K562 (cell line): ENCODE results near the gene SNX1. TPM values are rescaled to one million over a fixed set of nuclear protein-coding genes. Genes with fewer than 3 reads are reported as not detected.

Source experiments
- ATAC-seq: fragments of 200-7000 bp; cut with Tn5 transposase; 3 replicates; pipeline ENCODE4 v1.9.1; 2020; ENCODE audit warnings: moderate library complexity
- BruUV-seq: library from RNA; stranded (reverse); fragments of 400-500 nt; replicated peaks from 2 replicates; lab custom pipeline; 2021; lab: Mats Ljungman, UMichigan
- CTCF ChIA-PET: fragments of 300-600 bp; formaldehyde crosslinking; extraction: SDS; loops from one replicate; lab custom pipeline; 2021; ENCODE audit warnings: low intra/inter-chr PET ratio; lab: Yijun Ruan, JAX
- POLR2A ChIA-PET: fragments of 300-600, 350-650 bp; sonication (Branson Sonifier 250); formaldehyde crosslinking; extraction: SDS; loops from one replicate; lab custom pipeline; 2021; ENCODE audit warnings: antibody characterized with exemption, inconsistent platforms; lab: Yijun Ruan, JAX
- DNase-seq, 4 experiments: peaks; one replicate each; pipeline versions ENCODE4 v3.0.0 to v3.0.0-alpha.2; 2011 to 2018; ENCODE audit warnings: low spot score in 3 of 4, mixed read lengths in 3 of 4; ENCODE audit errors: extremely low read depth in 1 of 4
- FAIRE-seq: peaks from 2 replicates; lab custom pipeline; 2011; peaks lifted over from hg19 to GRCh38; lab: Jason Lieb, UNC
- H2AFZ ChIP-seq: 2 replicates; pipeline ENCODE4 v1.6.0; 2011; ENCODE audit warnings: low read depth, low read length, control low read depth, inconsistent platforms
- H3K27ac ChIP-seq: fragments of 200-600 bp; 3 replicates; pipeline ENCODE4 v1.8.0; 2011; ENCODE audit warnings: low read depth, mild to moderate bottlenecking, control low read depth, inconsistent platforms, low read length, moderate library complexity, mixed read lengths; ENCODE audit errors: extremely low read depth
- H3K27me3 ChIP-seq, 2 experiments: fragments of 300-600 bp in 1 of 2; 2 replicates in 1 of 2; 3 replicates in 1 of 2; pipeline versions ENCODE4 v1.6.0 to v1.8.0; 2011; ENCODE audit warnings: inconsistent platforms in 2 of 2, low read length in 2 of 2, mild to moderate bottlenecking in 1 of 2, mixed read lengths in 1 of 2, moderate library complexity in 1 of 2; ENCODE audit not compliant: control insufficient read depth in 2 of 2, insufficient read depth in 2 of 2
- H3K36me3 ChIP-seq: fragments of 300-600 bp; 3 replicates; pipeline ENCODE4 v1.8.0; 2011; ENCODE audit warnings: mild to moderate bottlenecking, low read length, inconsistent platforms; ENCODE audit not compliant: control insufficient read depth, insufficient read depth
- H3K4me1 ChIP-seq, 2 experiments: fragments of 200-600 bp in 1 of 2; replicated peaks in 1 of 2; 2 replicates in 1 of 2; 3 replicates in 1 of 2; pipeline versions ENCODE4 v1.5.1 to v1.8.0; 2011; ENCODE audit warnings: inconsistent platforms in 2 of 2, low read length in 2 of 2, mild to moderate bottlenecking in 1 of 2, mixed read lengths in 1 of 2, moderate library complexity in 1 of 2; ENCODE audit not compliant: control insufficient read depth in 2 of 2, insufficient read depth in 2 of 2
- H3K4me2 ChIP-seq: 2 replicates; pipeline ENCODE4 v1.6.1; 2011; ENCODE audit warnings: low read length, control low read depth, inconsistent platforms, mixed read lengths; ENCODE audit not compliant: insufficient read depth
- H3K4me3 ChIP-seq: fragments of 200-600 bp; sonication (generic), shearing (Covaris generic); 2 replicates; pipeline ENCODE4 v1.5.1; 2016; ENCODE audit warnings: control low read depth, inconsistent platforms
- H3K79me2 ChIP-seq: fragments of 200-600 bp; 3 replicates; pipeline ENCODE4 v1.8.0; 2011; ENCODE audit warnings: low read length, inconsistent platforms; ENCODE audit not compliant: control insufficient read depth, insufficient read depth
- H3K9ac ChIP-seq, 2 experiments: 2 replicates each; pipeline versions ENCODE4 v1.6.0 to v1.6.1; 2011; ENCODE audit warnings: low read depth in 2 of 2, low read length in 2 of 2, control low read depth in 1 of 2, inconsistent platforms in 1 of 2, mild to moderate bottlenecking in 1 of 2, mixed read lengths in 1 of 2; ENCODE audit not compliant: insufficient read depth in 1 of 2
- H3K9me1 ChIP-seq: one replicate; pipeline ENCODE4 v1.6.0; 2011; ENCODE audit warnings: inconsistent platforms, mild to moderate bottlenecking, low read length, moderate library complexity; ENCODE audit not compliant: control insufficient read depth, insufficient read depth
- H3K9me3 ChIP-seq: replicated peaks from 2 replicates; pipeline ENCODE4 v1.5.1; 2011; ENCODE audit warnings: low read depth, low read length, inconsistent platforms; ENCODE audit not compliant: control insufficient read depth, insufficient read depth
- H4K20me1 ChIP-seq: replicated peaks from 2 replicates; pipeline ENCODE4 v1.6.1; 2011; ENCODE audit warnings: low read length, inconsistent platforms, mixed read lengths; ENCODE audit not compliant: control insufficient read depth, insufficient read depth
- FUS ChIP-seq: fragments of 200-400 bp; formaldehyde crosslinking; optimal IDR thresholded peaks from 2 replicates; pipeline ENCODE3; 2017; ENCODE audit warnings: low read depth, low read length
- POLR2G ChIP-seq: fragments of 200-400 bp; formaldehyde crosslinking; IDR thresholded peaks from 2 replicates; pipeline ENCODE4 v1.6.1; 2017; ENCODE audit warnings: low read depth, mild to moderate bottlenecking, antibody characterized with exemption, low read length, moderate library complexity
- SIN3A ChIP-seq, 2 experiments: fragments of 150-350 bp in 1 of 2; IDR thresholded peaks; 2 replicates each; pipeline ENCODE4 v1.6.1; 2011 to 2016; ENCODE audit warnings: borderline replicate concordance in 2 of 2, low read depth in 2 of 2, low read length in 2 of 2, mild to moderate bottlenecking in 2 of 2, moderate library complexity in 2 of 2; ENCODE audit not compliant: control insufficient read depth in 1 of 2
- SUPT5H ChIP-seq: fragments of 450-650 bp; IDR thresholded peaks from 2 replicates; pipeline ENCODE4 v1.6.1; 2016
- ZNF79 ChIP-seq: fragments of 250-450 bp; sonication (Bioruptor Pico); IDR thresholded peaks from 2 replicates; pipeline ENCODE4 v1.4.0; 2020; ENCODE audit warnings: low read depth, mild to moderate bottlenecking, moderate library complexity
- WGBS: fragments of 100-300 bp; shearing (Covaris generic); methylation state at CpG from one replicate; pipeline ENCODE4 v1.1.6; 2016; ENCODE audit warnings: low coverage, mixed read lengths; ENCODE audit not compliant: insufficient coverage; ENCODE audit errors: missing lambda C conversion rate; 5-methylcytosine and 5-hydroxymethylcytosine counted together
- in situ Hi-C: fragments of 300-500 bp; cut with MboI; formaldehyde crosslinking; loops from 4 replicates; pipeline ENCODE4 v1.15.0; 2018; ENCODE audit warnings: inconsistent platforms, mixed read lengths
- intact Hi-C: fragments of 100-400 bp; cut with micrococcal nuclease; formaldehyde crosslinking; loops from 2 replicates; pipeline ENCODE4 v1.14.2; 2022
- polyA plus RNA-seq, 8 experiments: library from polyadenylated mRNA; depleted of rRNA in 4 of 8; stranded (reverse) in 5 of 8; unstranded in 3 of 8; fragments of >200 nt; fragmentation: Nextera tagmentation in 2 of 8; fragmentation: Illumina TruSeq in 1 of 8; extraction: Ambion mirVana in 2 of 8; extraction: Trizol in 1 of 8; gene quantifications; 2 replicates each; pipeline versions ENCODE4 v1.2.1 to v1.2.3, GENCODE V29; 2011 to 2014; ENCODE audit warnings: inconsistent platforms in 1 of 8, missing spikeins in 1 of 8
- total RNA-seq, 7 experiments: library from RNA; depleted of rRNA in 6 of 7; stranded (reverse); fragments of >200 nt in 6 of 7; fragmentation: Illumina TruSeq in 2 of 7; extraction: Trizol in 2 of 7; gene quantifications; 2 replicates each; pipeline versions ENCODE4 v1.2.1 to v1.2.3, GENCODE V29; 2011 to 2021; ENCODE audit warnings: low replicate concordance in 1 of 7
- TF ChIP-seq, protein P1 (sequence below), 3 experiments: IDR thresholded peaks in 2 of 3; conservative IDR thresholded peaks in 1 of 3; 2 replicates each; pipeline ENCODE4 v1.5.1; 2011 to 2012; ENCODE audit warnings: low read length in 3 of 3, mild to moderate bottlenecking in 3 of 3, control low read depth in 2 of 3, improper control_type of control experiment in 1 of 3, inconsistent platforms in 1 of 3, low read depth in 1 of 3, mixed read lengths in 1 of 3, moderate library complexity in 1 of 3; ENCODE audit not compliant: insufficient read depth in 2 of 3
- TF ChIP-seq, protein P2 (sequence below): sonication (generic); formaldehyde crosslinking; IDR thresholded peaks from 2 replicates; pipeline ENCODE4 v1.8.0; 2022; ENCODE audit warnings: missing genetic modification reagents, mild to moderate bottlenecking, moderate library complexity, borderline replicate concordance

Gene SNX1
- total and polyA plus RNA-seq, 9 of the 15 experiments (the other 6 are each of a cell fraction or from before 2014, with no cell fraction given): 11.0 to 105 (median 59.9) TPM

DNA sequence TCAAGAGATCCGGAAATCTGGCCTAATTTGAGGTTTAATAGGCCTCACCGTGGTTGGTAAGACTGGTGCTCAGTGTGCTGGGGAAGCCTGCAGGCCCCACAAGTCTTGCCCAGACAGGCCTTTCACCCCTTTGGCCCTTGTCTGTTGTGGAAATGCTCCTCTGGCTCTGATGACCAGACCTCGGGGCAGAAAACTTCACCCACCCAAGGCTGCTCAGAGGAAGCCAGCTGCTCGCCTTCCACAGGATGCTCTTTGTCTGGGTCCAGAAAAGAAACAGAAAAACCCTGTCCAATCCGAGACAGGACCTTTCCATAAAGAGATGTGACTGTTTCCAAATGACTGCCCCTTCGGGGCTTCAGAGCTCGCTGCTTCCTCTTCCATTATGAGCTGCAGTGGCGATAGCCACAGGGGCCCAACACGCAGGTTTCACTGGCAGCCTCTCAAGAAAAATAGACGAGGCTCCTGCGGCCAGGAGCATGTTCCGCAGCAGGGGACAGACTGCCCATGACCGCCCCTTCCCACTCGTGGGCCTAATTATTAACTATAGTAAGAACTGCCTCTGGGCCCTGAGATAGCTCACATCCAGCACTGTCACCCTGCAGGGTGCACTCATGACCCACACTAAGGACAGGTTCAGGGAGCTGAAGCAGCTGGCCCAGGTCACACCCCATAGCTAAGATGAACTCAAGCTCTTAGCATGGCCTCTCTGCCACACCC lies 48.9 kb downstream of the SNX1 start:
- Histone ChIP-seq H4K20me1 (peaks cover 15% of the 10 kb centered on the region; the same call in 1 of the 2 replicates), H3K4me3 (no peak overlapping the region), H3K9me1 (no peaks in the 10 kb centered on the region), H3K4me2 (no peak overlapping the region), H3K9ac (peak overlapping the region in 1 of 2 experiments; percentile 65; a peak in 2 of 4 replicates), H3K36me3 (peaks cover 32% of the 10 kb centered on the region), H3K27ac (no peak overlapping the region), H3K27me3 (no peaks in the 10 kb centered on the region)
- ChIA-PET CTCF (no interaction called here), POLR2A (interaction anchor here (1.1 to 6.1 kb wide), 2 partner anchors 9 to 12 kb away, joined by 5 to 34 read pairs; no protein-coding TSS in a partner anchor)
- BruUV-seq: no TSS peak
- WGBS: 84% methylated on average over 14 of the region's 14 CpGs
- in situ Hi-C loops: no loop called here
- TF ChIP-seq SUPT5H (peak; percentile 27; the same call in 1 of the 2 replicates), SIN3A (IDR thresholded peaks at IDR 0.05; ENCODE audit: borderline replicate concordance in 2 of 2, control insufficient read depth in 1 of 2, low read depth in 2 of 2, low read length in 2 of 2) (0 out of 4 replicates have a peak, but pooled peaks of 1 of the 2 experiments have one; percentile 44), FUS (no peak), ZNF79 (CRISPR knock-in tag) (no peak), POLR2G (peak; percentile 8; the same call in 1 of the 2 replicates)
- TF ChIP-seq, protein P1, sequence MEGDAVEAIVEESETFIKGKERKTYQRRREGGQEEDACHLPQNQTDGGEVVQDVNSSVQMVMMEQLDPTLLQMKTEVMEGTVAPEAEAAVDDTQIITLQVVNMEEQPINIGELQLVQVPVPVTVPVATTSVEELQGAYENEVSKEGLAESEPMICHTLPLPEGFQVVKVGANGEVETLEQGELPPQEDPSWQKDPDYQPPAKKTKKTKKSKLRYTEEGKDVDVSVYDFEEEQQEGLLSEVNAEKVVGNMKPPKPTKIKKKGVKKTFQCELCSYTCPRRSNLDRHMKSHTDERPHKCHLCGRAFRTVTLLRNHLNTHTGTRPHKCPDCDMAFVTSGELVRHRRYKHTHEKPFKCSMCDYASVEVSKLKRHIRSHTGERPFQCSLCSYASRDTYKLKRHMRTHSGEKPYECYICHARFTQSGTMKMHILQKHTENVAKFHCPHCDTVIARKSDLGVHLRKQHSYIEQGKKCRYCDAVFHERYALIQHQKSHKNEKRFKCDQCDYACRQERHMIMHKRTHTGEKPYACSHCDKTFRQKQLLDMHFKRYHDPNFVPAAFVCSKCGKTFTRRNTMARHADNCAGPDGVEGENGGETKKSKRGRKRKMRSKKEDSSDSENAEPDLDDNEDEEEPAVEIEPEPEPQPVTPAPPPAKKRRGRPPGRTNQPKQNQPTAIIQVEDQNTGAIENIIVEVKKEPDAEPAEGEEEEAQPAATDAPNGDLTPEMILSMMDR (IDR thresholded peaks at IDR 0.05 in 2 of 3, conservative IDR thresholded peaks at IDR 0.05 in 1 of 3; ENCODE audit: insufficient read depth in 2 of 3, low read depth in 1 of 3, low read length in 3 of 3): 0 out of 6 replicates have a peak, but pooled peaks of 1 of the 3 experiments have one; percentile 3
- TF ChIP-seq, protein P2, sequence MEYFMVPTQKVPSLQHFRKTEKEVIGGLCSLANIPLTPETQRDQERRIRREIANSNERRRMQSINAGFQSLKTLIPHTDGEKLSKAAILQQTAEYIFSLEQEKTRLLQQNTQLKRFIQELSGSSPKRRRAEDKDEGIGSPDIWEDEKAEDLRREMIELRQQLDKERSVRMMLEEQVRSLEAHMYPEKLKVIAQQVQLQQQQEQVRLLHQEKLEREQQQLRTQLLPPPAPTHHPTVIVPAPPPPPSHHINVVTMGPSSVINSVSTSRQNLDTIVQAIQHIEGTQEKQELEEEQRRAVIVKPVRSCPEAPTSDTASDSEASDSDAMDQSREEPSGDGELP: peak; percentile 12; the same call in 1 of the 2 replicates
- TF ChIP-seq, all 486 proteins: peak for 5
- Histone ChIP-seq H3K4me1 (peaks cover 39 to 62% of the 10 kb centered on the region in 2 experiments), H2AFZ (no peak overlapping the region), H3K9me3 (no peaks in the 10 kb centered on the region), H3K79me2 (no peaks in the 10 kb centered on the region)
- DNase-seq: peak in 1 of 4 experiments; percentile 48
- peak; percentile 35 for FAIRE-seq
- intact Hi-C loops: no loop called here
- peak; percentile 24 for ATAC-seq
